Measurements from ENCODE around the gene NSL1. TPM values are rescaled to one million over a fixed set of nuclear protein-coding genes. Genes with fewer than 3 reads are reported as not detected.

The NSL1 gene
- polyA plus RNA-seq, 3 donors: 16.8 to 80.3 (median 62.3) TPM

- WGBS (ENCODE audit: insufficient coverage): 90% methylated on average over 2 of the region's 3 CpGs
- Histone ChIP-seq H3K4me1 (ENCODE audit: control insufficient read depth in 1 of 2, insufficient read depth in 2 of 2, low read length in 2 of 2) (peaks cover 50 to 52% of the 10 kb centered on the region in 2 donors), H3K27me3 (ENCODE audit: control insufficient read depth in 2 of 2, insufficient read depth in 2 of 2, low read length in 2 of 2) (no peaks in the 10 kb centered on the region), H4K20me1 (ENCODE audit: insufficient read depth, low read length) (no peaks in the 10 kb centered on the region), H3K36me3 (replicated peaks in 1 of 2; ENCODE audit: control insufficient read depth in 1 of 2, insufficient read depth in 2 of 2, low read length in 2 of 2) (no peaks in the 10 kb centered on the region), H3K4me3 (replicated peaks in 1 of 3; ENCODE audit: low read depth in 2 of 3, low read length in 3 of 3) (no peak overlapping the region), H2AFZ (ENCODE audit: insufficient read depth, low read depth, low read length, poor library complexity, severe bottlenecking) (no peak overlapping the region), H3K27ac (ENCODE audit: low read depth in 1 of 2, low read length in 2 of 2) (peak overlapping the region in 1 of 2 donors; percentile 50), H3K9ac (ENCODE audit: insufficient read depth, low read length, poor library complexity, severe bottlenecking) (no peak overlapping the region), H3K4me2 (replicated peaks; ENCODE audit: extremely low read depth, low read length, poor library complexity, severe bottlenecking) (no peak overlapping the region), H3K9me3 (replicated peaks in 1 of 2; ENCODE audit: control insufficient read depth in 1 of 2, insufficient read depth in 1 of 2, low read length in 2 of 2) (no peaks in the 10 kb centered on the region), H3K79me2 (ENCODE audit: insufficient read depth, low read length) (no peaks in the 10 kb centered on the region)
- Mint-ChIP-seq H3K27ac (peak overlapping the region in 6 of 7 donors; percentile 12 to 97 (median 48)), H3K9me3 (no peaks in the 10 kb centered on the region), H3K36me3 (peaks cover 4 to 12% of the 10 kb centered on the region in 2 donors), H3K4me3 (no peak overlapping the region), H3K27me3 (ENCODE audit: low read depth in 3 of 3) (peaks cover 0 to 3% (median 0%) of the 10 kb centered on the region in 3 donors), H3K4me1 (peaks cover 53% of the 10 kb centered on the region)
- no peak for TF ChIP-seq CTCF (IDR thresholded peaks at IDR 0.05)
- intact Hi-C loops (cut with micrococcal nuclease): no loop called here
- peak in 1 of 3 donors; percentile 26 for DNase-seq
Measured at GRCh38 chr1:212686069-212686468, 105.5 kb downstream of the NSL1 start.

- no peak for TF ChIP-seq CTCF (IDR thresholded peaks at IDR 0.05)
- no peaks in the 10 kb centered on the region for H3K9me3 Mint-ChIP-seq
Measured at GRCh38 chr1:212685429-212685828, 106.1 kb downstream of the NSL1 start.

More at GRCh38 chr1:212685429-212685828, 106.1 kb downstream of the NSL1 start:
- DNase-seq: peak in 1 of 3 donors; percentile 31
- Mint-ChIP-seq H3K4me1 (peaks cover 58% of the 10 kb centered on the region), H3K4me3 (peak overlapping the region in 1 of 2 donors; percentile 56), H3K27me3 (ENCODE audit: low read depth in 3 of 3) (peaks cover 0 to 3% (median 0%) of the 10 kb centered on the region in 3 donors), H3K27ac (peak overlapping the region in 6 of 7 donors; percentile 44 to 97 (median 76)), H3K36me3 (peaks cover 5 to 12% of the 10 kb centered on the region in 2 donors)
- Histone ChIP-seq H3K9ac (ENCODE audit: insufficient read depth, low read length, poor library complexity, severe bottlenecking) (no peak overlapping the region), H3K79me2 (ENCODE audit: insufficient read depth, low read length) (no peaks in the 10 kb centered on the region), H3K36me3 (replicated peaks in 1 of 2; ENCODE audit: control insufficient read depth in 1 of 2, insufficient read depth in 2 of 2, low read length in 2 of 2) (no peaks in the 10 kb centered on the region), H3K27ac (ENCODE audit: low read depth in 1 of 2, low read length in 2 of 2) (peak overlapping the region in 1 of 2 donors; percentile 50), H3K4me2 (replicated peaks; ENCODE audit: extremely low read depth, low read length, poor library complexity, severe bottlenecking) (no peak overlapping the region), H3K4me3 (replicated peaks in 1 of 3; ENCODE audit: low read depth in 2 of 3, low read length in 3 of 3) (peak overlapping the region in 1 of 3 experiments; percentile 35), H4K20me1 (ENCODE audit: insufficient read depth, low read length) (no peaks in the 10 kb centered on the region), H3K27me3 (ENCODE audit: control insufficient read depth in 2 of 2, insufficient read depth in 2 of 2, low read length in 2 of 2) (no peaks in the 10 kb centered on the region), H3K4me1 (ENCODE audit: control insufficient read depth in 1 of 2, insufficient read depth in 2 of 2, low read length in 2 of 2) (peaks cover 56 to 58% of the 10 kb centered on the region in 2 donors), H3K9me3 (replicated peaks in 1 of 2; ENCODE audit: control insufficient read depth in 1 of 2, insufficient read depth in 1 of 2, low read length in 2 of 2) (no peaks in the 10 kb centered on the region), H2AFZ (ENCODE audit: insufficient read depth, low read depth, low read length, poor library complexity, severe bottlenecking) (no peak overlapping the region)
- intact Hi-C loops (cut with micrococcal nuclease): no loop called here
- WGBS (ENCODE audit: insufficient coverage): no CpG with 5 or more reads among the region's 2 CpGs
